GM18499 (cell line): ENCODE data around the gene CELSR1.
"Not testable (repeated sequence)": the region's sequence is repeated elsewhere in the genome, so short reads cannot be mapped to it uniquely, and the experiment has no call there.

Experiments used
- ATAC-seq: cut with Tn5 transposase; IDR thresholded peaks from one replicate; pipeline ENCODE4 v1.9.1; 2021; ENCODE audit warnings: moderate number of reproducible peaks; ENCODE audit not compliant: insufficient read depth, unreplicated experiment

CELSR1 gene

DNA sequence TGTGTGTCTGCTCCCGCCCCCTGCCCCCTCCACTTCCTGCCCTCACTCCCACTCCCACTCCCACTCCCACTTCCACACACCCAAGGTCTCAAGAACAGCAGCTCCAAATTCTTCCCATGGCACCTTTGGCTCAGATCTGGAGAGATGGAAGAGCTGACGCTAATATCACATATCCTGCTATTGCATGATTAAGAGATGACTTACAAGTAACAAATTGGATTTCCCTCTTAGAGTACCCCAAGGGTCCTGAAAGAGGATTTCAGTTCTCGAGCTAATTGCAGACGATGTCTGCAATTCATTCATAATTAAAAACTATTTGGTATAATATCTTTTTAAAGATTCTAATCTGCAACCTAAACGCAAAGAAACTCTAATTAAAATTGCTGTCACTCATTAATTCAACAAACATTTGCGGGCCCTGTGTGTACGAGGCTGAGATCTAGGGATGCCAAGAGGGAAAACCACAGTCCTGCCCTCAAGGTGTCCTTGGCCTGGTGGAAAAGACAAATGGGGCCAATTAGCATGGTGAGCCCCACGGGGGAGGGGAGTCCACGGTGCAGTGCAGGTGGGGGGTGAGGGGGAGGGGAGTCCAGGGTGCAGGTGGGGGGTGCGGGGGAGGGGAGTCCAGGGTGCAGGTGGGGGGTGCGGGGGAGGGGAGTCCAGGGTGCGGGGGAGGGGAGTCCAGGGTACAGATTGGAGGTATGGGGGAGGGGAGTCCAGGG, 50.3 kb downstream of the CELSR1 start:
- no peak for ATAC-seq

DNA sequence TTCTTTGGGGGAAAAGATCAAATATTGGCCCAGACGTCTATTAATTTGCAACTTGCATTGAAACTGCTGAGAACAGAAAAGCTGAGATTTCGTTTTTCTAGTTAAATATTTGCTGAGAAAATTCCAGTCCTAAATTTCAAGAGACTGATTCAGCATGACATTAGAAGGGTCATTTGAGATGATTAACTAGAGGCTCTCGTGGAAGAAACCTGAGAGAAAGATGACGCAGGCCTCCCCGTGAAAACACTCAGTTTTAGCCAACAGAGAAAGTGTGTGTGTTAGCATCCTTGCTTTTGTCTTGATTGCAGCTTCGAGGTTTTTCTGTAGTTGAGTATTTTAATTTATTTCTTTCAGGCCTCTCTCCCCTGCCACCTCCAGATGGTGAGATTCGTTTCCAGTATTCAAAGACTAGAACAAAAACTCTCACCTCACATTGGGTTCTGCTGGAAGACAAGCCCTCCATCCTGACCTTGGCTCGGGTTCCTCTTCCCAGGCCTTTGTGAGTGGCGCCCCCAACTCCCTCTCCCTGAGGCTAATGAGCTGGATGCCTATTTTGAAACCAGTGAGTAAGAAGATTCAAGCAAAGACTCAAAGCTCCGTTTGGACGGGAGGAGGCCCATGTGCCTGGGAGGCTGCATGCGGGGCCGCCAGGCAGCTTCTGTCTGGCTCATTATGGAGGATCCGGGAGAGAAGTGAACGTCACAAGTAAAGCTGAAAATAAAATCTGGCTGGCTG, 52.4 kb downstream of the CELSR1 start:
- no peak for ATAC-seq

- no peak for ATAC-seq
Observed at GRCh38 chr22:46484156-46484860, 53.1 kb downstream of the CELSR1 start.

- ATAC-seq, result no peak
Observed at GRCh38 chr22:46483353-46483752, 54.1 kb downstream of the CELSR1 start.

- no peak for ATAC-seq
Observed at GRCh38 chr22:46482056-46482675, 55.3 kb downstream of the CELSR1 start.

GRCh38 chr22:46481386-46481785, 56.0 kb downstream of the CELSR1 start:
- ATAC-seq, result no peak

DNA sequence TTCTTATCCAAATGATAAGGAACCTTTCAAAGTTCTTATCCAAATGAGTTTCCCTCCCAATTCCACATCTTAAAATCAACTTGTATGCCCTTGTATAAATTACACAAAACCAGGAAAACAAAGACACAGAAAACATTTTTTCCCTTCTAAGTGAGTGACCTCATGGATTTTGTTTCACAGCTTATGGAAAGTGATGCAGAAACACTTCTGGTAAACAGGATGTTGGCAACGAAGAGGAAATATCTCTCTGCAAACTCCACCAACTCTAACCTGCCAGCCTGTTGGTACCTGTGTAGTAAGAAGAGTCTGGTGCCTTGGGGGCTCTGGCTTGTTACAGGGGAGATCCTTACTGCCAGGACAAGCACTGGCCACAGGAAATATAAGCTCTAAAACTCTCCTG, 57.0 kb downstream of the CELSR1 start:
- no peak for ATAC-seq

GRCh38 chr22:46479046-46479445, 58.4 kb downstream of the CELSR1 start:
- no peak for ATAC-seq

- no peak for ATAC-seq
Observed at GRCh38 chr22:46478083-46478551, 59.3 kb downstream of the CELSR1 start.

GRCh38 chr22:46476547-46476941, 60.9 kb downstream of the CELSR1 start:
- no peak for ATAC-seq

DNA sequence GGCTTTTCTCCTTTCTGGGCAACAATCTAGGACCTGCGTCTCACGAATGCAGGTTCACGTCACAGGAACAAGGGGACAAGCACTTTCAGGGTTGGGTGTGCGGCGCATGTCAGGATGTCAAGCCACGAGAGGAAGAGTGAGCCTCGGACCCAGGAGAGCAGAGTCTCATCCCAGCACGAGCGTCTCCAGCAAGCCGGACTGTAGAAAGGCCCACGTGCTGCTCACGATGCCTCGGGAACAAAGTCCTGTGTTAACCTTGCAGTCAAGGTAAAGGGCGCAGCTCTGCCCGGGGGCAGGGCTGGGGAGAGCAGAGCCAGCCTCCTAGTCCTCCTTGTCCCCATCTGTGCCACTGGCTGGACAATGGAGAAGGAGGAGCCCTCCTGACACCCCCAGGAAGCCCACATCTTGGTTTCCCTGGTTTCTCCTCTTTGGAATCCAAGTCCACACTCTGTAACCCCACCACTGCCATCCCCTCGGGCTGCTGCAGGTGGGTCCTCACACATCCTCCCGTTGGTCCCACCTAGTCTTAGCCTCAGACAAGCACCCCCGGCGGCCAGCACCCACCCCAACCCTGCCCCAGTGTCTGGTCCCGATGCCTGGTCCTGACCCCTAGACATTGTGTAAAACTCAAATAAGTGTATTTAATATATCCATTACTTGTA, 63.4 kb downstream of the CELSR1 start:
- ATAC-seq, result no peak

GRCh38 chr22:46473021-46473779, 64.2 kb downstream of the CELSR1 start:
- no peak for ATAC-seq

DNA sequence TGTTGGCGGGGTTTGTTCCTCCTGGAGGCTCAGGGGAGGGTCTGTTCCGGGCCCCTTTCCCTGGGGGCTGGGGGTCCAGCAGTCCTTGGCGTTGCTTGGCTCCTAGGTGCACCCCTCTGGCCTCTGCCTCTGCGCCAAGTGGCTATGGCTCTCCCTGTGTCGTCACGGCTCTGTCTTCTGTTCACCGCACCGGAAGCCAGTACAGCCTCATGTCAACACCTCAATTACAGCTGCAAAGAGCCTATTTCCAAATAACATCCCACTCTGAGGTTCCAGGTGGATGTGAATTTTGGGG, 64.8 kb downstream of the CELSR1 start:
- ATAC-seq, result no peak

GRCh38 chr22:46471901-46472721, 65.3 kb downstream of the CELSR1 start:
- ATAC-seq, result no peak

DNA sequence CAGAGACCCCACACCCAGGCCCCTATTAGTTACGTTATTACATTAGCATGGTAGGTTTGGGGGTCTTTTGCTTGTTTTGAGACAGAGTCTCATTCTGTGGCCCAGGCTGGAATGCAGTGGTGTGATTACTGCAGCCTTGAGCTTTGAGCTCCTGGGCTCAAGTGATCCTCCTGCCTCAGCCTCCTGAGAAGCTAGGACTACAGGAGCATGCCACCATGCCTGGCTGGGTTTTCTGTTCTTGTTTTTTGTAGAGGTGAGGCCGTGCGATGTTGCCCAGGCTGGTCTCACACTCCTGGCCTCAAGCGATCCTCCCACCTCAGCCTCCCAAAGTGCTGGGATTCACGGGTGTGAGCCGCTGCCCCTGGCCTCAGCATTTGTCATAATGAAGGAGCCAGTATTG, 66.1 kb downstream of the CELSR1 start:
- not testable (repeated sequence) for ATAC-seq

DNA sequence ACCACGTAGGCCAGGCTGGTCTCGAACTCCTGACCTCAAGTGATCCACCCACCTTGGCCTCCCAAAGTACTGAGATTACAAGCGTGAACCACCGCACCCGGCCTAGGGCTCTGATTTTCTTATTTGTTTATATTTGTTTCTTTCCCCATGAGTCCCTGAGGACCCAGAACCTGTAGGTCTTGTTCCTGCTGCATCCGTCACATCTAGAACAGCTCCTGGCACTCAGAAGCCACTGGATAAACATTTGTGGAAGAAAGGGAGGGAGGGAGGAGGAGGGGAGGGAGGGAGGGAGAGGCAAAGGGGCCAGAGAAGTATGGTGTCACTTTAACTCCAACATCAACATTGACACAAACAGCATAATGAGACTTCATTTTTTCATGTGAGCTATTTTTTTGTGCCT, 67.7 kb downstream of the CELSR1 start:
- no peak for ATAC-seq

- no peak for ATAC-seq
Observed at GRCh38 chr22:46467006-46467405, 70.4 kb downstream of the CELSR1 start.

DNA sequence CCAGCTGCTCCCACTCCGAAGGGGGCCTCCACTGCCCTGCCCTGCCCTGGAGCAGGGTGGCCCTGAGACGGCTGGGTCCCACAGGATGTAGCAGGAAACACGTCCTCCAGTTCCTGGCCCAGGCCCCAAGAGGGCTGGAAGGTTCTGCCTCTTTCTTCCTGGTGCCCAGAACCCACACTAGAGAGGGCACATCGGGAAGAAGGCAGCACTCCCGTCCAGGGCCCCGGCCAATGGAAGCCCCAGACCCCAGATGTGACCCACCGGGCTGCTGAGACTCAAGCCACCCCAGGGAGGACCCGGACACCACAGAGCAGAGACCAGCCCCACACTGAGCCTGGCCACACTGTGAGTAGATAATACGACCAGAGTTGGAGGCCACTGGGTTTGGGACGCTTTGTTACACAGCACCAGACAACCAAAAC, 71.2 kb downstream of the CELSR1 start:
- no peak for ATAC-seq

DNA sequence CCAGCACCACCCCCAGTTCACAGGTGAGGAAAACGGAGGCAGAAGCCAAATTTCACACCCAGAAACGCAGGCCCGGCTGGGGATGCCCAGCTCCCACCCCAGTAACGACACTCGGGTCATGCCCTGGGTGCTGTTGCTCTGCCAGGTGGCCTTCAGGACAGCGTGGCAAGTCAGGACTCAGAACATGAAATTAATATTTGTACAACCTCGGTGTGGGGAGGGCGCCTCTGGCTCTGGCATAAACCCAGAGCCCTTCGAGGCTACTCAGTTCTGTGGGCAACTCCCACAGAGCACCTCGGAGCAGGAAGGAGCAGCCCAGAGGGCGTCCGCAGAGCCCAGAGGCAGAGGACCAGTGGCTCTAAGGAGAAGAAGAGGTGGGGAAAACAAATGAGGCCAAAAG, 71.6 kb downstream of the CELSR1 start:
- no peak for ATAC-seq
